WERI-Rb-1 (cell line): ENCODE results near the gene RABEP1.
"Not testable (repeated sequence)": the region's sequence is repeated elsewhere in the genome, so short reads cannot be mapped to it uniquely, and the experiment has no call there.

Experiments
- DNase-seq: peaks from one replicate; pipeline ENCODE4 v3.0.0-alpha.2; 2020
- H3K27ac ChIP-seq: fragments of 250-450 bp; sonication (Bioruptor Pico); 2 replicates; pipeline ENCODE4 v1.5.1; 2020; ENCODE audit warnings: mild to moderate bottlenecking, moderate library complexity
- H3K27me3 ChIP-seq: fragments of 250-450 bp; sonication (Bioruptor Pico); 2 replicates; pipeline ENCODE4 v1.5.1; 2021; ENCODE audit warnings: mild to moderate bottlenecking, low read depth, moderate library complexity; ENCODE audit not compliant: insufficient read depth, severe bottlenecking
- H3K36me3 ChIP-seq: fragments of 250-450 bp; sonication (Bioruptor Pico); 2 replicates; pipeline ENCODE4 v1.5.1; 2020; ENCODE audit warnings: mild to moderate bottlenecking, moderate library complexity
- H3K4me3 ChIP-seq: 2 replicates; pipeline ENCODE4 v1.5.1; 2011; ENCODE audit warnings: low read depth, mild to moderate bottlenecking, control low read depth, low read length
- H3K9me3 ChIP-seq: fragments of 250-450 bp; sonication (Bioruptor Pico); 2 replicates; pipeline ENCODE4 v1.5.1; 2021; ENCODE audit warnings: mild to moderate bottlenecking, moderate library complexity; ENCODE audit not compliant: severe bottlenecking
- CTCF ChIP-seq: IDR thresholded peaks from 2 replicates; pipeline ENCODE4 v1.5.1; 2011; ENCODE audit warnings: low read depth, mild to moderate bottlenecking, control low read depth, inconsistent platforms, low read length

The RABEP1 gene

GRCh38 chr17:5281814-5282641, at the start of gene RABEP1:
RABEP1 (plus strand) TSS chr17:5282284; CDS start chr17:5282487, 203 bp downstream.
- peak within 1 kb of the TSS; percentile 71 for H3K4me3 ChIP-seq
- peak within 1 kb of the TSS; percentile 96 for H3K27ac ChIP-seq
- peaks cover 16% of the 10 kb centered on the region for H3K36me3 ChIP-seq
- H3K27me3 ChIP-seq, result no peaks in the 10 kb centered on the region
- no peaks in the 10 kb centered on the region for H3K9me3 ChIP-seq
- DNase-seq, result peak; percentile 95
- 0 out of 2 replicates have a peak, but pooled peaks have one; percentile 14 for TF ChIP-seq CTCF

- H3K9me3 ChIP-seq, H3K36me3 ChIP-seq, DNase-seq, H3K27ac ChIP-seq, H3K4me3 ChIP-seq, H3K27me3 ChIP-seq: not testable (repeated sequence)
These were observed 48.6 kb upstream of the RABEP1 start for GRCh38 chr17:5233492-5233891.

- Histone ChIP-seq H3K9me3 (no peaks in the 10 kb centered on the region), H3K27ac (no peak within 1 kb of the TSS), H3K27me3 (no peaks in the 10 kb centered on the region), H3K4me3 (no peak within 1 kb of the TSS), H3K36me3 (no peaks in the 10 kb centered on the region)
- no peak for DNase-seq
- no peak for TF ChIP-seq CTCF
These were observed 47.2 kb upstream of the RABEP1 start, which contains the start of gene SCIMP for GRCh38 chr17:5234645-5235576. SCIMP (minus strand) TSS chr17:5234860; CDS start chr17:5234755, 105 bp downstream.

- no peak overlapping the region for H3K4me3 ChIP-seq
- H3K27ac ChIP-seq, result no peak overlapping the region
- H3K27me3 ChIP-seq, result no peaks in the 10 kb centered on the region
- no peaks in the 10 kb centered on the region for H3K9me3 ChIP-seq
- no peak for DNase-seq
- no peak for TF ChIP-seq CTCF
- no peaks in the 10 kb centered on the region for H3K36me3 ChIP-seq
These were observed 45.0 kb upstream of the RABEP1 start for GRCh38 chr17:5236938-5237540.

GRCh38 chr17:5237541-5238016, 44.5 kb upstream of the RABEP1 start:
- DNase-seq, result peak; percentile 78
- no peak overlapping the region for H3K4me3 ChIP-seq
- H3K36me3 ChIP-seq, result no peaks in the 10 kb centered on the region
- H3K27me3 ChIP-seq, result no peaks in the 10 kb centered on the region
- no peak overlapping the region for H3K27ac ChIP-seq
- TF ChIP-seq CTCF, result peak; percentile 85
- H3K9me3 ChIP-seq, result no peaks in the 10 kb centered on the region

GRCh38 chr17:5238333-5238732, 43.8 kb upstream of the RABEP1 start:
- Histone ChIP-seq H3K4me3 (no peak overlapping the region), H3K36me3 (no peaks in the 10 kb centered on the region), H3K27ac (no peak overlapping the region), H3K9me3 (no peaks in the 10 kb centered on the region), H3K27me3 (no peaks in the 10 kb centered on the region)
- DNase-seq, result no peak
- TF ChIP-seq CTCF, result no peak

- H3K27ac ChIP-seq, DNase-seq, H3K27me3 ChIP-seq, H3K36me3 ChIP-seq, H3K4me3 ChIP-seq, H3K9me3 ChIP-seq: not testable (repeated sequence)
These were observed 42.3 kb upstream of the RABEP1 start for GRCh38 chr17:5239769-5240168.
